TTC549 (cell line): ENCODE results near the gene CPA1.

Experiments
- FAIRE-seq: peaks from 2 replicates; lab custom pipeline; 2012; peaks lifted over from hg19 to GRCh38; lab: Jason Lieb, UNC

Gene CPA1

GRCh38 chr7:130379921-130380860 is at the start of gene CPA1:
Gene CPA1 (plus strand): TSS chr7:130380494. CDS start chr7:130380521, 27 bp downstream.
- no peak for FAIRE-seq

- FAIRE-seq = no peak
These were observed 47.8 kb upstream of the CPA1 start for GRCh38 chr7:130332259-130333053.

GRCh38 chr7:130333832-130334231 is 46.5 kb upstream of the CPA1 start:
- FAIRE-seq = no peak

- FAIRE-seq = no peak
These were observed 46.0 kb upstream of the CPA1 start for GRCh38 chr7:130334274-130334673.

GRCh38 chr7:130337410-130337971 is 42.8 kb upstream of the CPA1 start:
- FAIRE-seq = no peak

- FAIRE-seq = no peak
These were observed 42.1 kb upstream of the CPA1 start for GRCh38 chr7:130338233-130338632.

- no peak for FAIRE-seq
These were observed 38.4 kb upstream of the CPA1 start for GRCh38 chr7:130341882-130342281.

GRCh38 chr7:130342701-130343380 is 37.5 kb upstream of the CPA1 start:
- FAIRE-seq = no peak

GRCh38 chr7:130344271-130344866 is 35.9 kb upstream of the CPA1 start, which contains the start of gene CPA5:
Gene CPA5 (plus strand): TSS chr7:130344816. CDS start chr7:130346486, 1,670 bp downstream.
- FAIRE-seq = no peak

GRCh38 chr7:130345136-130345535 is 35.2 kb upstream of the CPA1 start:
- no peak for FAIRE-seq

GRCh38 chr7:130345725-130346124 is 34.6 kb upstream of the CPA1 start:
- no peak for FAIRE-seq

GRCh38 chr7:130346177-130346905 is 34.0 kb upstream of the CPA1 start:
- no peak for FAIRE-seq

- FAIRE-seq = no peak
These were observed 33.4 kb upstream of the CPA1 start for GRCh38 chr7:130346941-130347340.

- peak; percentile 79 for FAIRE-seq
These were observed 30.1 kb upstream of the CPA1 start for GRCh38 chr7:130349911-130350782.

GRCh38 chr7:130350945-130351790 is 29.1 kb upstream of the CPA1 start:
- FAIRE-seq = peak; percentile 88

- FAIRE-seq = no peak
These were observed 28.6 kb upstream of the CPA1 start for GRCh38 chr7:130351791-130352090.

- FAIRE-seq = no peak
These were observed 27.9 kb upstream of the CPA1 start for GRCh38 chr7:130352194-130353074.

GRCh38 chr7:130353196-130353595 is 27.1 kb upstream of the CPA1 start:
- FAIRE-seq = no peak
